ENCODE results near the gene NAALADL2.
"Not testable (repeated sequence)": the region's sequence is repeated elsewhere in the genome, so short reads cannot be mapped to it uniquely, and the experiment has no call there.

- TF ChIP-seq CTCF (conservative IDR thresholded peaks at IDR 0.05; ENCODE audit: low read depth, low read length); RCOR1 (IDR thresholded peaks at IDR 0.05; ENCODE audit: insufficient replicate concordance, low read length); SMC3 (IDR thresholded peaks at IDR 0.05; ENCODE audit: low read depth, low read length); MAZ (IDR thresholded peaks at IDR 0.05; ENCODE audit: borderline replicate concordance, low read depth, low read length); MXI1 (IDR thresholded peaks at IDR 0.05; ENCODE audit: borderline replicate concordance, low read depth, low read length); POLR2A (IDR thresholded peaks at IDR 0.05; ENCODE audit: low read depth, low read length); USF2 (IDR thresholded peaks at IDR 0.05; ENCODE audit: low read depth, low read length); ELK1 (IDR thresholded peaks at IDR 0.05; ENCODE audit: borderline replicate concordance, low read depth, low read length); RAD21 (IDR thresholded peaks at IDR 0.05; ENCODE audit: low read length): not testable (repeated sequence)
Observed at GRCh38 chr3:175371187-175371586, 512.1 kb downstream of the NAALADL2 start.

Data from IMR-90 (cell line).